Liver (tissue), 9 donors: ENCODE results near the gene SPATC1L. TPM values are rescaled to one million over a fixed set of nuclear protein-coding genes. Genes with fewer than 3 reads are reported as not detected.

ENCODE experiments used
- DNase-seq: peaks from one replicate; pipeline ENCODE4 v3.0.0-alpha.2; 2017; ENCODE audit warnings: low spot score
- H3K27ac ChIP-seq, 2 donors: one replicate each; pipeline ENCODE4 v1.7.0; 2013; ENCODE audit warnings: inconsistent platforms in 2 of 2, low read length in 2 of 2, control low read depth in 1 of 2, low read depth in 1 of 2, mild to moderate bottlenecking in 1 of 2
- H3K27me3 ChIP-seq, 4 donors: one replicate each; pipeline versions ENCODE4 v1.6.1 to v1.7.0; 2013; ENCODE audit warnings: low read length in 3 of 4, inconsistent platforms in 1 of 4, mild to moderate bottlenecking in 1 of 4, moderate library complexity in 1 of 4; ENCODE audit not compliant: control insufficient read depth in 4 of 4, insufficient read depth in 4 of 4
- H3K36me3 ChIP-seq, 4 donors: one replicate each; pipeline versions ENCODE4 v1.6.1 to v1.7.0; 2013; ENCODE audit warnings: low read length in 3 of 4, mild to moderate bottlenecking in 3 of 4, low read depth in 1 of 4, moderate library complexity in 1 of 4; ENCODE audit not compliant: control insufficient read depth in 4 of 4, insufficient read depth in 3 of 4
- H3K4me1 ChIP-seq, 4 donors: one replicate each; pipeline versions ENCODE4 v1.6.1 to v1.7.0; 2013; ENCODE audit warnings: low read length in 3 of 4, mild to moderate bottlenecking in 3 of 4, moderate library complexity in 1 of 4; ENCODE audit not compliant: control insufficient read depth in 4 of 4, insufficient read depth in 4 of 4
- H3K4me3 ChIP-seq, 3 donors: one replicate each; pipeline versions ENCODE4 v1.6.1 to v1.7.0; 2013; ENCODE audit warnings: low read length in 3 of 3, control low read depth in 1 of 3, low read depth in 1 of 3, mild to moderate bottlenecking in 1 of 3
- H3K9ac ChIP-seq, 2 donors: one replicate each; pipeline ENCODE4 v1.7.0; 2013; ENCODE audit warnings: low read length in 2 of 2, mild to moderate bottlenecking in 2 of 2, moderate library complexity in 2 of 2, control low read depth in 1 of 2, low read depth in 1 of 2
- H3K9me3 ChIP-seq, 4 donors: one replicate each; pipeline versions ENCODE4 v1.6.1 to v1.7.0; 2013; ENCODE audit warnings: low read length in 3 of 4; ENCODE audit not compliant: control insufficient read depth in 4 of 4
- CTCF ChIP-seq: fragments of 150-350 bp; IDR thresholded peaks from 2 replicates; pipeline ENCODE4 v1.5.1; 2017; ENCODE audit warnings: improper control_type of control experiment, low read depth, low read length; ENCODE audit not compliant: missing input control
- FOXA1 ChIP-seq: IDR thresholded peaks from 2 replicates; pipeline ENCODE4 v1.6.1; 2016; ENCODE audit warnings: antibody characterized with exemption
- FOXA2 ChIP-seq: IDR thresholded peaks from 2 replicates; pipeline ENCODE4 v1.6.1; 2016; ENCODE audit warnings: antibody characterized with exemption
- GABPA ChIP-seq, 2 donors: IDR thresholded peaks in 1 of 2; conservative IDR thresholded peaks in 1 of 2; 2 replicates each; pipeline ENCODE4 v1.6.1; 2016; ENCODE audit warnings: antibody characterized with exemption in 2 of 2, mild to moderate bottlenecking in 1 of 2, moderate library complexity in 1 of 2
- HNF4A ChIP-seq, 2 donors: conservative IDR thresholded peaks; 2 replicates each; pipeline ENCODE4 v1.6.1; 2016; ENCODE audit warnings: antibody characterized with exemption in 2 of 2, mild to moderate bottlenecking in 2 of 2
- HNF4G ChIP-seq: IDR thresholded peaks from 2 replicates; pipeline ENCODE4 v1.6.1; 2016; ENCODE audit warnings: antibody characterized with exemption
- JUND ChIP-seq, 2 donors: IDR thresholded peaks; 2 replicates each; pipeline ENCODE4 v1.6.1; 2016; ENCODE audit warnings: antibody characterized with exemption in 2 of 2
- MAX ChIP-seq: IDR thresholded peaks from 2 replicates; pipeline ENCODE4 v1.6.1; 2016; ENCODE audit warnings: antibody characterized with exemption
- NR2F2 ChIP-seq: IDR thresholded peaks from 2 replicates; pipeline ENCODE4 v1.6.1; 2016; ENCODE audit warnings: antibody characterized with exemption
- RAD21 ChIP-seq, 2 donors: IDR thresholded peaks; 2 replicates each; pipeline ENCODE4 v1.6.1; 2016; ENCODE audit warnings: antibody characterized with exemption in 2 of 2, mild to moderate bottlenecking in 2 of 2
- RXRA ChIP-seq, 2 donors: IDR thresholded peaks; 2 replicates each; pipeline ENCODE4 v1.6.1; 2017 to 2018; ENCODE audit warnings: antibody characterized with exemption in 2 of 2, mild to moderate bottlenecking in 1 of 2
- SP1 ChIP-seq: IDR thresholded peaks from 2 replicates; pipeline ENCODE4 v1.6.1; 2018; ENCODE audit warnings: antibody characterized with exemption, mild to moderate bottlenecking
- TAF1 ChIP-seq: conservative IDR thresholded peaks from 2 replicates; pipeline ENCODE4 v1.6.1; 2016; ENCODE audit warnings: antibody characterized with exemption, mild to moderate bottlenecking
- YY1 ChIP-seq: IDR thresholded peaks from 2 replicates; pipeline ENCODE4 v1.6.1; 2016; ENCODE audit warnings: antibody characterized with exemption, mild to moderate bottlenecking
- ZBTB33 ChIP-seq: IDR thresholded peaks from 2 replicates; pipeline ENCODE4 v1.6.1; 2016; ENCODE audit warnings: antibody characterized with exemption
- WGBS: extraction: QIAGEN DNeasy Blood & Tissue Kit; methylation state at CpG from one replicate; pipeline ENCODE4 v1.1.7; 2013; 5-methylcytosine and 5-hydroxymethylcytosine counted together
- polyA plus RNA-seq, 2 donors: library from polyadenylated mRNA; stranded (reverse) in 1 of 2; unstranded in 1 of 2; fragments of 200-250 nt in 1 of 2; fragments of >200 nt in 1 of 2; fragmentation: Nextera tagmentation in 1 of 2; extraction: Ambion mirVana in 1 of 2; gene quantifications; one replicate each; pipeline versions ENCODE4 v1.2.1 to v1.2.3, GENCODE V29; 2013 to 2015
- total RNA-seq, 2 donors: library from RNA; depleted of rRNA; stranded (reverse); fragments of >200 nt; gene quantifications; one replicate each; pipeline ENCODE4 v1.2.3, GENCODE V29; 2014
- TF ChIP-seq, protein P1 (sequence below): IDR thresholded peaks from 2 replicates; pipeline ENCODE4 v1.6.1; 2016; ENCODE audit warnings: antibody characterized with exemption, mild to moderate bottlenecking
- donor health status: healthy.
- donor health status: healthy.
- donor health status: healthy.
- donor health status: healthy.
- donor health status: healthy.

The SPATC1L gene
- total and polyA plus RNA-seq, 4 donors, result 0.33 to 3.5 (median 0.79) TPM

GRCh38 chr21:46187814-46188213 lies 3.6 kb upstream of the SPATC1L start:
- H3K36me3 ChIP-seq, result peaks cover 0 to 27% (median 17%) of the 10 kb centered on the region in 4 donors
- no peaks in the 10 kb centered on the region for H3K4me1 ChIP-seq
- H3K9me3 ChIP-seq, result no peaks in the 10 kb centered on the region
- 93% methylated on average over 7 of the region's 7 CpGs for WGBS
- no peaks in the 10 kb centered on the region for H3K27me3 ChIP-seq
- H3K4me3 ChIP-seq, result no peak overlapping the region
- no peak for DNase-seq
- TF ChIP-seq FOXA1, result no peak
- TF ChIP-seq MAX, result no peak
- no peak for TF ChIP-seq TAF1
- TF ChIP-seq SP1, result no peak
- no peak for TF ChIP-seq CTCF
- H3K9ac ChIP-seq, result no peak overlapping the region
- H3K27ac ChIP-seq, result no peak overlapping the region

DNA sequence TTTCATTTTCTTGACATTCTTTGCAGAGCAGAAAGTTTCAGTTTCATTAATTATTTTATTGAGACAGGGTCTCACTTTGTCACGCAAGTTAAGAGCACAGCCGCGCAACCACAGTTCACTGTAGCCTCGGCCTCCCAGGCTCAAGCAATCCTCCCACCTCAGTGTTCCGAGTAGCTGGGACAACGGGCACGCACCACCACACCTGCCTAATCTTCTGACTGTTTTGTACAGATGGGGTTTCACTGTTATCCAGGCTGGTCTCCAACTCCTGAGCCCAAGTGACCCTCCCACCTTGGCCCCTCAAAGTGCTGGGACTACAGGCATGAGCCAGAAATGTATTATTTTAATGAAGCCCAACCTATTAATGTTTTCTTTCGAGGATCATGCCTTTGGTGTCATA lies 3.0 kb upstream of the SPATC1L start:
- H3K4me1 ChIP-seq, result no peaks in the 10 kb centered on the region
- WGBS, result 96% methylated on average over 8 of the region's 8 CpGs
- H3K27me3 ChIP-seq, result no peaks in the 10 kb centered on the region
- TF ChIP-seq HNF4G (no peak), NR2F2 (no peak), FOXA2 (no peak), ZBTB33 (no peak), FOXA1 (no peak), RXRA (IDR thresholded peaks at IDR 0.05) (no peak), GABPA (IDR thresholded peaks at IDR 0.05 in 1 of 2, conservative IDR thresholded peaks at IDR 0.05 in 1 of 2) (no peak), YY1 (no peak), SP1 (no peak), JUND (IDR thresholded peaks at IDR 0.05) (no peak), MAX (no peak), HNF4A (conservative IDR thresholded peaks at IDR 0.05) (no peak), CTCF (no peak), RAD21 (IDR thresholded peaks at IDR 0.05) (no peak)
- TF ChIP-seq, protein P1, sequence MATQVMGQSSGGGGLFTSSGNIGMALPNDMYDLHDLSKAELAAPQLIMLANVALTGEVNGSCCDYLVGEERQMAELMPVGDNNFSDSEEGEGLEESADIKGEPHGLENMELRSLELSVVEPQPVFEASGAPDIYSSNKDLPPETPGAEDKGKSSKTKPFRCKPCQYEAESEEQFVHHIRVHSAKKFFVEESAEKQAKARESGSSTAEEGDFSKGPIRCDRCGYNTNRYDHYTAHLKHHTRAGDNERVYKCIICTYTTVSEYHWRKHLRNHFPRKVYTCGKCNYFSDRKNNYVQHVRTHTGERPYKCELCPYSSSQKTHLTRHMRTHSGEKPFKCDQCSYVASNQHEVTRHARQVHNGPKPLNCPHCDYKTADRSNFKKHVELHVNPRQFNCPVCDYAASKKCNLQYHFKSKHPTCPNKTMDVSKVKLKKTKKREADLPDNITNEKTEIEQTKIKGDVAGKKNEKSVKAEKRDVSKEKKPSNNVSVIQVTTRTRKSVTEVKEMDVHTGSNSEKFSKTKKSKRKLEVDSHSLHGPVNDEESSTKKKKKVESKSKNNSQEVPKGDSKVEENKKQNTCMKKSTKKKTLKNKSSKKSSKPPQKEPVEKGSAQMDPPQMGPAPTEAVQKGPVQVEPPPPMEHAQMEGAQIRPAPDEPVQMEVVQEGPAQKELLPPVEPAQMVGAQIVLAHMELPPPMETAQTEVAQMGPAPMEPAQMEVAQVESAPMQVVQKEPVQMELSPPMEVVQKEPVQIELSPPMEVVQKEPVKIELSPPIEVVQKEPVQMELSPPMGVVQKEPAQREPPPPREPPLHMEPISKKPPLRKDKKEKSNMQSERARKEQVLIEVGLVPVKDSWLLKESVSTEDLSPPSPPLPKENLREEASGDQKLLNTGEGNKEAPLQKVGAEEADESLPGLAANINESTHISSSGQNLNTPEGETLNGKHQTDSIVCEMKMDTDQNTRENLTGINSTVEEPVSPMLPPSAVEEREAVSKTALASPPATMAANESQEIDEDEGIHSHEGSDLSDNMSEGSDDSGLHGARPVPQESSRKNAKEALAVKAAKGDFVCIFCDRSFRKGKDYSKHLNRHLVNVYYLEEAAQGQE, result no peak
- H3K36me3 ChIP-seq, result peaks cover 0 to 26% (median 14%) of the 10 kb centered on the region in 4 donors
- no peak overlapping the region for H3K27ac ChIP-seq
- no peak overlapping the region for H3K4me3 ChIP-seq
- H3K9ac ChIP-seq, result no peak overlapping the region
- H3K9me3 ChIP-seq, result no peaks in the 10 kb centered on the region
- DNase-seq, result no peak
